Stomach (tissue), 9 donors: Measurements from ENCODE around the gene CSMD2. TPM values are rescaled to one million over a fixed set of nuclear protein-coding genes. Genes with fewer than 3 reads are reported as not detected.

Experiments
- DNase-seq, 2 donors: peaks; one replicate each; pipeline versions ENCODE4 v3.0.0 to v3.0.0-alpha.2; 2013 to 2019
- H3K27ac ChIP-seq, 5 donors: fragments of 200-600 bp in 4 of 5; sonication (generic) in 4 of 5; one replicate each; pipeline ENCODE4 v1.5.1; 2013 to 2019; ENCODE audit warnings: mild to moderate bottlenecking in 1 of 5, moderate library complexity in 1 of 5
- H3K27me3 ChIP-seq, 3 donors: fragments of 200-600 bp; sonication (generic); one replicate each; pipeline ENCODE4 v1.5.1; 2017 to 2019; ENCODE audit warnings: mixed run types in 1 of 3
- H3K36me3 ChIP-seq, 4 donors: fragments of 200-600 bp; sonication (generic); 1 replicate in 3 of 4; 2 replicates in 1 of 4; pipeline ENCODE4 v1.5.1; 2016 to 2019
- H3K4me1 ChIP-seq, 4 donors: fragments of 200-600 bp; sonication (generic); one replicate each; pipeline ENCODE4 v1.5.1; 2016 to 2019
- H3K4me3 ChIP-seq, 4 donors: fragments of 200-600 bp; sonication (generic) in 3 of 4; one replicate each; pipeline ENCODE4 v1.5.1; 2016 to 2019; ENCODE audit warnings: mild to moderate bottlenecking in 1 of 4
- H3K9me3 ChIP-seq, 4 donors: fragments of 200-600 bp; sonication (generic); one replicate each; pipeline ENCODE4 v1.5.1; 2016 to 2019
- EP300 ChIP-seq: sonication (generic); formaldehyde crosslinking; IDR thresholded peaks from one replicate; pipeline ENCODE4 v1.6.1; 2017; ENCODE audit warnings: antibody characterized with exemption
- POLR2A ChIP-seq, 4 donors: fragments of 450-650 bp; IDR thresholded peaks; one replicate each; pipeline ENCODE4 v1.6.1; 2016; ENCODE audit warnings: antibody characterized with exemption in 4 of 4, control low read depth in 2 of 4, mild to moderate bottlenecking in 1 of 4, moderate library complexity in 1 of 4
- POLR2AphosphoS5 ChIP-seq, 3 donors: sonication (generic); formaldehyde crosslinking; IDR thresholded peaks; one replicate each; pipeline ENCODE4 v1.6.1; 2016; ENCODE audit warnings: antibody characterized with exemption in 3 of 3
- WGBS, 5 donors: extraction: QIAGEN DNeasy Blood & Tissue Kit in 3 of 5; methylation state at CpG; one replicate each; pipeline versions ENCODE4 v1.1.5 to v1.1.7; 2013 to 2018; 5-methylcytosine and 5-hydroxymethylcytosine counted together
- intact Hi-C: fragments of 100-400 bp; cut with DNase I; formaldehyde crosslinking; loops from one replicate; pipeline ENCODE4 v1.15.1; 2023; ENCODE audit warnings: low total_unique reads
- polyA plus RNA-seq, 3 donors: library from polyadenylated mRNA; stranded (reverse); fragments of 200-250 nt; gene quantifications; one replicate each; pipeline ENCODE4 v1.2.3, GENCODE V29; 2013
- total RNA-seq, 5 donors: library from RNA; depleted of rRNA; stranded (reverse); fragments of >200 nt; gene quantifications; one replicate each; pipeline versions ENCODE4 v1.1.0 to v1.2.3, GENCODE V29; 2014 to 2016
- TF ChIP-seq, protein P1 (sequence below), 7 experiments: fragments of 450-650 bp in 4 of 7; fragments of 200-600 bp in 3 of 7; sonication (generic) in 3 of 7; IDR thresholded peaks; one replicate each; pipeline ENCODE4 v1.5.1; 2016 to 2019; ENCODE audit warnings: antibody characterized with exemption in 7 of 7, control low read depth in 2 of 7, mild to moderate bottlenecking in 1 of 7
- donor health status: healthy with polysubstance abuse.
- donor health status: Bipolar disorder and iron deficiency.
- donor health status: healthy.

CSMD2 gene
- total and polyA plus RNA-seq, 8 donors = 0.10 to 3.5 (median 0.37) TPM; not detected in 1

DNA sequence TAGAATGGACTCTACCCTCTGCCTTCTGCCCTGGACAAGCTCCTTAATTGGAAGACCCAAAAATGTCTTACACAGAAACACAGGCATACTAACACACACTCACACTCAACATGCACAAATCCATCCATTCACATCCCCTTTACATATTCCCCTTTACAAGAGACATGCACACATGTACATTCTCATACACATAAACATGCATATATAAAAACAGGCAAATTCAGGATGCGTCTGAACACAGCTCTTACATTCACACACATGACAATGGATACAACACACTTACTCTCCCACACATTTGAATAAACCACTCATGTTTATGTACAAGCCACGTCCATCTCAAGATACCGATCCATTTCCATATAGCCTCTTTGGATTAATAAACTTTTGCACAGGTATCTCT, 216.7 kb downstream of the CSMD2 start:
- 81 to 91% (median 86%) methylated on average over 3 of the region's 3 CpGs for WGBS, 5 donors
- intact Hi-C loops = no loop called here

DNA sequence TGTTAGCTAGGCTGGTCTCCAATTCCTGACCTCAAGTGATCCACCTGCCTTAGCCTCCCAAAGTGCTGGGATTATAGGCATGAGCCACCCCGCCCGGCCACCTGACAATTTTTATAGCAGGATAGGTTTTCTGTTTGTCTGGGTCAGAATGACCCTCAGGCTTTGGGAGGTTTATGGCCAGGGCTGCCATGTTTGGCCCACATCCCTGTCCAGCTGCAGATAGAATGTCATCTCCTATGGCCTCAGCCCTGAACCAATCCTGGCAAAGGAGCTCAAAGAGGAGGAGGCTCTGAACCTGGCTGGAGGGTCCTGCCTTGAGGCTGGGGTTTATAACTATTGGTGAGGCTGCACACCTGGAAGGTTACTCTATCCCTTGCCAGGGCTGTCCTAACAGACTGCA, 218.2 kb downstream of the CSMD2 start:
- no peak overlapping the region for H3K27ac ChIP-seq
- no peaks in the 10 kb centered on the region for H3K27me3 ChIP-seq
- H3K9me3 ChIP-seq = no peaks in the 10 kb centered on the region
- TF ChIP-seq, protein P1, sequence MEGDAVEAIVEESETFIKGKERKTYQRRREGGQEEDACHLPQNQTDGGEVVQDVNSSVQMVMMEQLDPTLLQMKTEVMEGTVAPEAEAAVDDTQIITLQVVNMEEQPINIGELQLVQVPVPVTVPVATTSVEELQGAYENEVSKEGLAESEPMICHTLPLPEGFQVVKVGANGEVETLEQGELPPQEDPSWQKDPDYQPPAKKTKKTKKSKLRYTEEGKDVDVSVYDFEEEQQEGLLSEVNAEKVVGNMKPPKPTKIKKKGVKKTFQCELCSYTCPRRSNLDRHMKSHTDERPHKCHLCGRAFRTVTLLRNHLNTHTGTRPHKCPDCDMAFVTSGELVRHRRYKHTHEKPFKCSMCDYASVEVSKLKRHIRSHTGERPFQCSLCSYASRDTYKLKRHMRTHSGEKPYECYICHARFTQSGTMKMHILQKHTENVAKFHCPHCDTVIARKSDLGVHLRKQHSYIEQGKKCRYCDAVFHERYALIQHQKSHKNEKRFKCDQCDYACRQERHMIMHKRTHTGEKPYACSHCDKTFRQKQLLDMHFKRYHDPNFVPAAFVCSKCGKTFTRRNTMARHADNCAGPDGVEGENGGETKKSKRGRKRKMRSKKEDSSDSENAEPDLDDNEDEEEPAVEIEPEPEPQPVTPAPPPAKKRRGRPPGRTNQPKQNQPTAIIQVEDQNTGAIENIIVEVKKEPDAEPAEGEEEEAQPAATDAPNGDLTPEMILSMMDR (IDR thresholded peaks at IDR 0.05) = no peak
- TF ChIP-seq EP300 = no peak
- no peak for TF ChIP-seq POLR2AphosphoS5 (IDR thresholded peaks at IDR 0.05)
- no peak for TF ChIP-seq POLR2A (IDR thresholded peaks at IDR 0.05)
- intact Hi-C loops = no loop called here
- DNase-seq = no peak
- H3K36me3 ChIP-seq = no peaks in the 10 kb centered on the region
- peaks cover 0 to 8% (median 0%) of the 10 kb centered on the region in 4 donors for H3K4me1 ChIP-seq
- 85 to 100% (median 97%) methylated on average over 2 of the region's 2 CpGs for WGBS, 5 donors
- no peak overlapping the region for H3K4me3 ChIP-seq

More for the DNA sequence above, 216.7 kb downstream of the CSMD2 start:
- H3K4me1 ChIP-seq = peaks cover 0 to 8% (median 0%) of the 10 kb centered on the region in 4 donors
- no peaks in the 10 kb centered on the region for H3K9me3 ChIP-seq
- TF ChIP-seq, protein P1 (IDR thresholded peaks at IDR 0.05) = no peak
- TF ChIP-seq POLR2AphosphoS5 (IDR thresholded peaks at IDR 0.05) (no peak), POLR2A (IDR thresholded peaks at IDR 0.05) (no peak), EP300 (no peak)
- H3K36me3 ChIP-seq = no peaks in the 10 kb centered on the region
- no peak overlapping the region for H3K27ac ChIP-seq
- H3K4me3 ChIP-seq = no peak overlapping the region
- H3K27me3 ChIP-seq = no peaks in the 10 kb centered on the region
- DNase-seq = no peak

DNA sequence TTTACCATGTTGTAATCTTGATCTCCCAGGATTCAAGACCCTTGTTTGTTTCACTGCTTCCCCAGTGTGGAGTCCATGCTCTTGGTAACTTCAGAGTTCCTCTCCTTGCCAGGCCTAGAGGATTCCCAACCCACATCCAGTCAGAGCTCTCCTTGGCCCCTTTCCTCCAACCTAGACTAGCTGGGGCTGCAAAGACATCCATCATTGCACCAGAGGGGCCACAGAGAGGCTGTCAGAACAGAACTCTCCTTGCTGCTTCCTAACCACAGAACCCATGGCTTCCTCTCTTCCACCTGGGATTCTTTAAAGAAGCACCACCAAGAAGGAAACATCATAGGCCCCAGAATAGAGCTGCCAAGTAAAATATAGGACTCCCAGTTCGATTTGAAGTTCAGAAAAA, 220.2 kb downstream of the CSMD2 start:
- Histone ChIP-seq H3K36me3 (no peaks in the 10 kb centered on the region), H3K27ac (no peak overlapping the region), H3K27me3 (no peaks in the 10 kb centered on the region), H3K4me3 (no peak overlapping the region), H3K9me3 (no peaks in the 10 kb centered on the region), H3K4me1 (peaks cover 0 to 8% (median 0%) of the 10 kb centered on the region in 4 donors)
- no peak for TF ChIP-seq EP300
- TF ChIP-seq, protein P1 (IDR thresholded peaks at IDR 0.05) = no peak
- intact Hi-C loops = no loop called here
- WGBS, 5 donors = 17 to 50% (median 31%) methylated on average over 1 of the region's 1 CpG
- no peak for DNase-seq

DNA sequence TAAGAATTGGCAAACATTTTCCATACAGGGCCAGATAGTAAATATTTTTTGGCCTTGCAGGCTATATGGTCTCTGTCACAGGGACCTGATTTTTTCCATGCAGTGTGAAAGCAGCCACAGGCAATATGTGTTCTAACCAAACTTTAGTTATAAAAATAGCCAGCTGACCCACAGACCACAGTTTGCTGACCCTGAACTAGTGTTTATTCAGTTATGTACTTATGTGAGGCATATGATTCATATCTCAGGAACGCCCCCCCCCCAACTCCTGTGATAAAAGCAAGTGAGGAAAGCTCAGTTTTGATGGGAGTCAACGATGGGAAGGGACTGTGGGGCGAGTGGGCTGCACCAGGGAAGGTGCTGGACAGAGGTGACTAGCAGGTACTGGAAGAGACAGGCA, 221.1 kb downstream of the CSMD2 start:
- 14 to 44% (median 32%) methylated on average over 3 of the region's 3 CpGs for WGBS, 5 donors
- TF ChIP-seq, protein P1 (IDR thresholded peaks at IDR 0.05) = no peak
- TF ChIP-seq POLR2AphosphoS5 (IDR thresholded peaks at IDR 0.05) = no peak
- no peak for TF ChIP-seq EP300
- TF ChIP-seq POLR2A (IDR thresholded peaks at IDR 0.05) = no peak
- no peak overlapping the region for H3K4me3 ChIP-seq
- H3K36me3 ChIP-seq = no peaks in the 10 kb centered on the region
- peak in 1 of 2 donors; percentile 26 for DNase-seq
- no peak overlapping the region for H3K27ac ChIP-seq
- intact Hi-C loops = no loop called here
- peaks cover 0 to 8% (median 0%) of the 10 kb centered on the region in 4 donors for H3K4me1 ChIP-seq
- no peaks in the 10 kb centered on the region for H3K27me3 ChIP-seq
- peaks cover 0 to under 1% (median 0%) of the 10 kb centered on the region in 4 donors for H3K9me3 ChIP-seq
